IMR-90 (cell line): Measurements from ENCODE around the gene PRKACA. TPM values are rescaled to one million over a fixed set of nuclear protein-coding genes. Genes with fewer than 3 reads are reported as not detected.

ENCODE experiments used
- ATAC-seq: fragments of 200-7000 bp; cut with Tn5 transposase; 2 replicates; pipeline ENCODE4 v1.9.1; 2020; ENCODE audit warnings: low read depth, mild to moderate bottlenecking, moderate library complexity
- BruUV-seq: library from RNA; stranded (reverse); fragments of 400-500 nt; replicated peaks from 2 replicates; lab custom pipeline; 2021; lab: Mats Ljungman, UMichigan
- CTCF ChIA-PET: fragments of 300-600 bp; formaldehyde crosslinking; extraction: SDS; loops from one replicate; lab custom pipeline; 2021; ENCODE audit warnings: antibody characterized with exemption; lab: Yijun Ruan, JAX
- POLR2A ChIA-PET: fragments of 300-600 bp; sonication (Branson Sonifier 250); formaldehyde crosslinking; loops from one replicate; lab custom pipeline; 2022; ENCODE audit warnings: antibody characterized with exemption; ENCODE audit not compliant: unreplicated experiment; lab: Charles Lee
- DNase-seq: peaks from one replicate; pipeline ENCODE4 v3.0.0; 2013
- H2AFZ ChIP-seq: replicated peaks from 2 replicates; pipeline ENCODE3; 2013; ENCODE audit warnings: low read length, mild to moderate bottlenecking; ENCODE audit not compliant: poor library complexity
- H2AK5ac ChIP-seq: 2 replicates; pipeline ENCODE4 v1.6.1; 2013; ENCODE audit warnings: low read depth, low read length, inconsistent platforms
- H2AK9ac ChIP-seq: replicated peaks from 2 replicates; pipeline ENCODE3; 2013; ENCODE audit warnings: mild to moderate bottlenecking, low read depth, low read length, moderate library complexity; ENCODE audit not compliant: poor library complexity
- H2BK120ac ChIP-seq: 2 replicates; pipeline ENCODE4 v1.6.1; 2013; ENCODE audit warnings: low read depth, low read length, inconsistent platforms
- H2BK15ac ChIP-seq: 3 replicates; pipeline ENCODE4 v1.6.1; 2013; ENCODE audit warnings: low read depth, low read length, inconsistent platforms
- H2BK20ac ChIP-seq: 2 replicates; pipeline ENCODE4 v1.6.1; 2013; ENCODE audit warnings: low read depth, mild to moderate bottlenecking, inconsistent platforms, low read length, moderate library complexity
- H2BK5ac ChIP-seq: 2 replicates; pipeline ENCODE4 v1.6.1; 2013; ENCODE audit warnings: mild to moderate bottlenecking, low read depth, low read length, inconsistent platforms; ENCODE audit not compliant: poor library complexity, severe bottlenecking
- H3K14ac ChIP-seq: replicated peaks from 2 replicates; pipeline ENCODE4 v1.6.1; 2013; ENCODE audit warnings: low read depth, low read length, inconsistent platforms
- H3K18ac ChIP-seq: 2 replicates; pipeline ENCODE4 v1.6.1; 2013; ENCODE audit warnings: low read depth, low read length, control low read depth
- H3K23ac ChIP-seq: 2 replicates; pipeline ENCODE4 v1.6.1; 2013; ENCODE audit warnings: low read depth, low read length, inconsistent platforms
- H3K27ac ChIP-seq: 2 replicates; pipeline ENCODE4 v1.5.1; 2013; ENCODE audit warnings: mild to moderate bottlenecking, control low read depth, low read length; ENCODE audit not compliant: insufficient read depth
- H3K27me3 ChIP-seq: 2 replicates; pipeline ENCODE4 v1.6.1; 2013; ENCODE audit warnings: low read length; ENCODE audit not compliant: control insufficient read depth, insufficient read depth
- H3K36me3 ChIP-seq: 2 replicates; pipeline ENCODE4 v1.6.1; 2013; ENCODE audit warnings: low read length, mixed read lengths; ENCODE audit not compliant: control insufficient read depth, insufficient read depth
- H3K4ac ChIP-seq: 2 replicates; pipeline ENCODE4 v1.6.1; 2013; ENCODE audit warnings: low read depth, low read length, inconsistent platforms
- H3K4me1 ChIP-seq: 2 replicates; pipeline ENCODE4 v1.6.1; 2013; ENCODE audit warnings: low read length, mixed read lengths; ENCODE audit not compliant: control insufficient read depth, insufficient read depth
- H3K4me2 ChIP-seq: 2 replicates; pipeline ENCODE4 v1.6.1; 2013; ENCODE audit warnings: low read depth, mild to moderate bottlenecking, control low read depth, low read length, moderate library complexity
- H3K4me3 ChIP-seq: 2 replicates; pipeline ENCODE4 v1.5.1; 2013; ENCODE audit warnings: low read depth, mild to moderate bottlenecking, control low read depth, low read length, moderate library complexity; ENCODE audit not compliant: insufficient read depth
- H3K56ac ChIP-seq: 2 replicates; pipeline ENCODE4 v1.6.1; 2013; ENCODE audit warnings: low read length, inconsistent platforms; ENCODE audit not compliant: insufficient read depth; ENCODE audit errors: extremely low read depth
- H3K79me1 ChIP-seq, 2 experiments: 2 replicates each; pipeline ENCODE4 v1.6.1; 2013; ENCODE audit warnings: low read length in 2 of 2, inconsistent platforms in 1 of 2, low read depth in 1 of 2
- H3K9ac ChIP-seq: 2 replicates; pipeline ENCODE4 v1.6.1; 2013; ENCODE audit warnings: low read depth, low read length, control low read depth
- H3K9me1 ChIP-seq: 2 replicates; pipeline ENCODE4 v1.6.1; 2013; ENCODE audit warnings: low read length, inconsistent platforms; ENCODE audit not compliant: insufficient read depth
- H3K9me3 ChIP-seq: 2 replicates; pipeline ENCODE4 v1.6.1; 2013; ENCODE audit warnings: low read length; ENCODE audit not compliant: control insufficient read depth, insufficient read depth
- H4K20me1 ChIP-seq: 2 replicates; pipeline ENCODE4 v1.6.1; 2013; ENCODE audit warnings: low read length, inconsistent platforms; ENCODE audit not compliant: insufficient read depth
- H4K5ac ChIP-seq: 2 replicates; pipeline ENCODE4 v1.6.1; 2013; ENCODE audit warnings: mild to moderate bottlenecking, low read depth, low read length, control low read depth
- H4K8ac ChIP-seq, 2 experiments: 2 replicates each; pipeline ENCODE4 v1.6.1; 2013; ENCODE audit warnings: low read depth in 2 of 2, low read length in 2 of 2, control low read depth in 1 of 2, inconsistent platforms in 1 of 2
- H4K91ac ChIP-seq: 2 replicates; pipeline ENCODE4 v1.6.1; 2013; ENCODE audit warnings: low read depth, low read length, inconsistent platforms; ENCODE audit not compliant: insufficient read depth
- CEBPB ChIP-seq: IDR thresholded peaks from 2 replicates; pipeline ENCODE4 v1.6.1; 2012; ENCODE audit warnings: low read depth, low read length, improper control_type of control experiment
- CTCF ChIP-seq: conservative IDR thresholded peaks from 2 replicates; pipeline ENCODE4 v1.5.1; 2012; ENCODE audit warnings: mild to moderate bottlenecking, low read depth, low read length, improper control_type of control experiment
- ELK1 ChIP-seq: fragments of 150-350 bp; IDR thresholded peaks from 2 replicates; pipeline ENCODE4 v1.6.1; 2016; ENCODE audit warnings: low read depth, mild to moderate bottlenecking, low read length, moderate library complexity, borderline replicate concordance
- FOS ChIP-seq: fragments of 150-350 bp; IDR thresholded peaks from 2 replicates; pipeline ENCODE4 v1.6.1; 2016; ENCODE audit warnings: low read depth, low read length
- MAFK ChIP-seq: IDR thresholded peaks from 2 replicates; pipeline ENCODE4 v1.6.1; 2012; ENCODE audit warnings: low read depth, low read length, improper control_type of control experiment
- MXI1 ChIP-seq: IDR thresholded peaks from 2 replicates; pipeline ENCODE4 v1.6.1; 2012; ENCODE audit warnings: low read depth, mild to moderate bottlenecking, low read length, moderate library complexity, borderline replicate concordance
- POLR2A ChIP-seq: IDR thresholded peaks from 2 replicates; pipeline ENCODE4 v1.6.1; 2012; ENCODE audit warnings: mild to moderate bottlenecking, low read depth, low read length
- RAD21 ChIP-seq: IDR thresholded peaks from 2 replicates; pipeline ENCODE4 v1.6.1; 2012; ENCODE audit warnings: low read length, improper control_type of control experiment
- RFX5 ChIP-seq: IDR thresholded peaks from 2 replicates; pipeline ENCODE4 v1.8.0; 2012; ENCODE audit warnings: low read depth, mild to moderate bottlenecking, low read length, moderate library complexity
- WGBS, 2 experiments: methylation state at CpG; one replicate each; pipeline versions ENCODE4 v1.1.5 to v1.1.7; 2013; ENCODE audit warnings: missing lambda C conversion rate in 2 of 2; ENCODE audit not compliant: insufficient read length in 1 of 2; ENCODE audit errors: extremely low coverage in 2 of 2; 5-methylcytosine and 5-hydroxymethylcytosine counted together
- dilution Hi-C: fragments of 300-500 bp; cut with HindIII; formaldehyde crosslinking; loops from one replicate; pipeline ENCODE4 v1.14.3; 2018; ENCODE audit warnings: low sequenced_read_pairs; ENCODE audit not compliant: unreplicated experiment
- in situ Hi-C: fragments of 300-500 bp; cut with MboI; formaldehyde crosslinking; loops from 3 replicates; pipeline ENCODE4 v1.14.3; 2019; ENCODE audit warnings: low sequenced_read_pairs, inconsistent platforms, mixed read lengths
- intact Hi-C: fragments of 100-400 bp; cut with micrococcal nuclease; formaldehyde crosslinking; loops from 2 replicates; pipeline ENCODE4 v1.10.0; 2022
- polyA plus RNA-seq, 3 experiments: library from polyadenylated mRNA; depleted of rRNA; stranded (reverse); fragments of >200 nt; gene quantifications; 2 replicates each; pipeline ENCODE4 v1.2.3, GENCODE V29; 2012; ENCODE audit warnings: low replicate concordance in 1 of 3
- total RNA-seq: library from RNA; depleted of rRNA; stranded (reverse); fragments of >200 nt; gene quantifications from 2 replicates; pipeline ENCODE4 v1.2.3, GENCODE V29; 2012
- TF ChIP-seq, protein P1 (sequence below): fragments of 150-350 bp; IDR thresholded peaks from 2 replicates; pipeline ENCODE4 v1.6.1; 2017; ENCODE audit warnings: mild to moderate bottlenecking, antibody characterized with exemption, low read length, low read depth

The PRKACA gene
- total and polyA plus RNA-seq, 2 of the 4 experiments (the other 2 are of a cell fraction): 18.1 to 94.5 TPM

- no peak overlapping the region for H3K4me3 ChIP-seq
- no CpG with 5 or more reads among the region's 3 CpGs for WGBS, 2 experiments
- H2BK20ac ChIP-seq: no peak overlapping the region
- H3K36me3 ChIP-seq: no peaks in the 10 kb centered on the region
- in situ Hi-C loops (no loop called here), dilution Hi-C loops (no loop called here), intact Hi-C loops (no loop called here)
- H4K8ac ChIP-seq: no peak overlapping the region
- H3K23ac ChIP-seq: no peak overlapping the region
- no peaks in the 10 kb centered on the region for H3K79me1 ChIP-seq
- no peak overlapping the region for H3K18ac ChIP-seq
- H3K4ac ChIP-seq: no peak overlapping the region
- H4K5ac ChIP-seq: no peak overlapping the region
- CTCF ChIA-PET: interaction anchor here (0.5 kb wide), 1 partner anchor 92 kb away, joined by 3 read pairs; no protein-coding TSS in a partner anchor
- no TSS peak for BruUV-seq
- H3K56ac ChIP-seq: no peak overlapping the region
- no peak overlapping the region for H2AK5ac ChIP-seq
- no peak overlapping the region for H2AK9ac ChIP-seq
- H2BK15ac ChIP-seq: no peak overlapping the region
- H3K4me2 ChIP-seq: no peak overlapping the region
- H4K20me1 ChIP-seq: no peaks in the 10 kb centered on the region
- H3K9me1 ChIP-seq: no peaks in the 10 kb centered on the region
- H3K9ac ChIP-seq: no peak overlapping the region
- H4K91ac ChIP-seq: no peak overlapping the region
- DNase-seq (no peak), ATAC-seq (no peak)
- H3K4me1 ChIP-seq: peaks cover 1% of the 10 kb centered on the region; the same call in 1 of the 2 replicates
- no peak overlapping the region for H2BK5ac ChIP-seq
- H2AFZ ChIP-seq: no peak overlapping the region
- H2BK120ac ChIP-seq: no peak overlapping the region
- TF ChIP-seq MXI1: no peak
- TF ChIP-seq RFX5: no peak
- TF ChIP-seq POLR2A: no peak
- no peak for TF ChIP-seq ELK1
- TF ChIP-seq, protein P1, sequence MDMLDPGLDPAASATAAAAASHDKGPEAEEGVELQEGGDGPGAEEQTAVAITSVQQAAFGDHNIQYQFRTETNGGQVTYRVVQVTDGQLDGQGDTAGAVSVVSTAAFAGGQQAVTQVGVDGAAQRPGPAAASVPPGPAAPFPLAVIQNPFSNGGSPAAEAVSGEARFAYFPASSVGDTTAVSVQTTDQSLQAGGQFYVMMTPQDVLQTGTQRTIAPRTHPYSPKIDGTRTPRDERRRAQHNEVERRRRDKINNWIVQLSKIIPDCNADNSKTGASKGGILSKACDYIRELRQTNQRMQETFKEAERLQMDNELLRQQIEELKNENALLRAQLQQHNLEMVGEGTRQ: no peak
- no peak for TF ChIP-seq FOS
- TF ChIP-seq RAD21: no peak
- TF ChIP-seq CEBPB: no peak
- TF ChIP-seq MAFK: no peak
- no peak for TF ChIP-seq CTCF
- H3K27me3 ChIP-seq: peaks cover 15% of the 10 kb centered on the region; the same call in 1 of the 2 replicates
- H3K27ac ChIP-seq: no peak overlapping the region
- H3K9me3 ChIP-seq: peaks cover 2% of the 10 kb centered on the region; the same call in 1 of the 2 replicates
- POLR2A ChIA-PET: no interaction called here
- no peak overlapping the region for H3K14ac ChIP-seq
Measured at GRCh38 chr19:14053032-14053431, 64.5 kb downstream of the PRKACA start.
